ENCODE results near the gene OPCML. TPM values are rescaled to one million over a fixed set of nuclear protein-coding genes. Genes with fewer than 3 reads are reported as not detected.
A peak's percentile ranks its signal among the peaks of the same experiment; 100 is the strongest.

The OPCML gene
- total and polyA plus RNA-seq, 2 of the 13 experiments (the other 11 are each of a cell fraction or from before 2014, with no cell fraction given): not detected

- H3K4me2 ChIP-seq (ENCODE audit: low read depth, low read length): no peak overlapping the region
- TF ChIP-seq NR2F1 (CRISPR knock-in tag; IDR thresholded peaks at IDR 0.05) (no peak), ZFP62 (CRISPR knock-in tag; IDR thresholded peaks at IDR 0.05) (no peak)
- no peaks in the 10 kb centered on the region for H3K27me3 ChIP-seq (ENCODE audit: control insufficient read depth in 1 of 2, insufficient read depth in 2 of 2, low read length in 2 of 2)
- no peak overlapping the region for H3K27ac ChIP-seq (ENCODE audit: extremely low read length, insufficient read depth, low read length)
- FAIRE-seq (no peak), ATAC-seq (no peak), DNase-seq (ENCODE audit: low spot score) (no peak)
- H3K9ac ChIP-seq (ENCODE audit: insufficient read depth, low read depth, low read length): no peak overlapping the region
- no TSS peak for BruUV-seq (replicated peaks)
- in situ Hi-C loops (cut with HindIII; ENCODE audit: extremely low pct_ligation_motif_present, low pct_unique_long_range_greater_than_20kb): no loop called here
- H3K4me3 ChIP-seq (replicated peaks in 1 of 3; ENCODE audit: insufficient read depth in 1 of 3, low read depth in 2 of 3, low read length in 3 of 3): no peak overlapping the region
- H3K9me3 ChIP-seq (ENCODE audit: low read length): no peaks in the 10 kb centered on the region
- POLR2A ChIA-PET: no interaction called here
- CTCF ChIA-PET (ENCODE audit: low intra/inter-chr PET ratio, low total read pairs): no interaction called here
- no peak overlapping the region for H2AFZ ChIP-seq (ENCODE audit: low read length)
- H4K20me1 ChIP-seq (ENCODE audit: insufficient read depth, low read length): no peaks in the 10 kb centered on the region
- intact Hi-C loops (cut with micrococcal nuclease; ENCODE audit: unreplicated experiment): no loop called here
- H3K4me1 ChIP-seq (ENCODE audit: insufficient read depth, low read length): peaks cover 16% of the 10 kb centered on the region
- WGBS (ENCODE audit: low lambda C conversion rate): 25% methylated on average over 2 of the region's 2 CpGs
- H3K79me2 ChIP-seq (ENCODE audit: insufficient read depth, low read length): no peaks in the 10 kb centered on the region
- H3K36me3 ChIP-seq (replicated peaks in 1 of 2; ENCODE audit: control insufficient read depth in 1 of 2, insufficient read depth in 2 of 2, low read length in 2 of 2): no peaks in the 10 kb centered on the region
Observed at GRCh38 chr11:133521502-133521901, 10.8 kb downstream of the OPCML start.

- no peak overlapping the region for H2AFZ ChIP-seq (ENCODE audit: low read length)
- no peaks in the 10 kb centered on the region for H3K79me2 ChIP-seq (ENCODE audit: insufficient read depth, low read length)
- POLR2A ChIA-PET: no interaction called here
- no TSS peak for BruUV-seq (replicated peaks)
- ATAC-seq (peak; percentile 90), DNase-seq (ENCODE audit: low spot score) (peak; percentile 41), FAIRE-seq (peak; percentile 28)
- H3K4me2 ChIP-seq (ENCODE audit: low read depth, low read length): 0 out of 2 replicates have a peak overlapping the region, but pooled peaks have one; percentile 30
- H3K4me1 ChIP-seq (ENCODE audit: insufficient read depth, low read length): peaks cover 16% of the 10 kb centered on the region
- no peaks in the 10 kb centered on the region for H3K27me3 ChIP-seq (ENCODE audit: control insufficient read depth in 1 of 2, insufficient read depth in 2 of 2, low read length in 2 of 2)
- intact Hi-C loops (cut with micrococcal nuclease; ENCODE audit: unreplicated experiment) (no loop called here), in situ Hi-C loops (cut with HindIII; ENCODE audit: extremely low pct_ligation_motif_present, low pct_unique_long_range_greater_than_20kb) (no loop called here)
- no peaks in the 10 kb centered on the region for H4K20me1 ChIP-seq (ENCODE audit: insufficient read depth, low read length)
- 26% methylated on average over 7 of the region's 7 CpGs for WGBS (ENCODE audit: low lambda C conversion rate)
- H3K36me3 ChIP-seq (replicated peaks in 1 of 2; ENCODE audit: control insufficient read depth in 1 of 2, insufficient read depth in 2 of 2, low read length in 2 of 2): no peaks in the 10 kb centered on the region
- no peak overlapping the region for H3K4me3 ChIP-seq (replicated peaks in 1 of 3; ENCODE audit: insufficient read depth in 1 of 3, low read depth in 2 of 3, low read length in 3 of 3)
- no peak overlapping the region for H3K9ac ChIP-seq (ENCODE audit: insufficient read depth, low read depth, low read length)
- H3K9me3 ChIP-seq (ENCODE audit: low read length): no peaks in the 10 kb centered on the region
- no peak overlapping the region for H3K27ac ChIP-seq (ENCODE audit: extremely low read length, insufficient read depth, low read length)
- CTCF ChIA-PET (ENCODE audit: low intra/inter-chr PET ratio, low total read pairs): no interaction called here
- TF ChIP-seq ZEB1 (IDR thresholded peaks at IDR 0.05; ENCODE audit: insufficient replicate concordance, low read depth) (no peak), SP1 (IDR thresholded peaks at IDR 0.05) (no peak), SP1 (CRISPR knock-in tag; IDR thresholded peaks at IDR 0.05) (no peak), ZNF839 (CRISPR knock-in tag; IDR thresholded peaks at IDR 0.05; ENCODE audit: borderline replicate concordance) (no peak), ZNF724P (CRISPR knock-in tag; IDR thresholded peaks at IDR 0.05; ENCODE audit: borderline replicate concordance) (no peak), CBX1 (IDR thresholded peaks at IDR 0.05; ENCODE audit: low read depth) (no peak), SCMH1 (CRISPR knock-in tag; IDR thresholded peaks at IDR 0.05; ENCODE audit: borderline replicate concordance) (no peak), PAXIP1 (CRISPR knock-in tag; conservative IDR thresholded peaks at IDR 0.05) (0 out of 2 replicates have a peak, but pooled peaks have one; percentile 28), YEATS2 (CRISPR knock-in tag; IDR thresholded peaks at IDR 0.05; ENCODE audit: borderline replicate concordance) (no peak), TGIF2 (CRISPR knock-in tag; IDR thresholded peaks at IDR 0.05) (no peak), ZNF292 (CRISPR knock-in tag; IDR thresholded peaks at IDR 0.05; ENCODE audit: borderline replicate concordance, low read depth) (no peak), KMT2B (CRISPR knock-in tag; IDR thresholded peaks at IDR 0.05) (no peak), MIXL1 (CRISPR knock-in tag; IDR thresholded peaks at IDR 0.05) (no peak), MYPOP (CRISPR knock-in tag; IDR thresholded peaks at IDR 0.05) (no peak), MYC (CRISPR knock-in tag; IDR thresholded peaks at IDR 0.05; ENCODE audit: borderline replicate concordance) (no peak)
Observed at GRCh38 chr11:133520707-133521106, 11.6 kb downstream of the OPCML start.

Measured in HepG2 (cell line).